ENCODE results near the gene GOLT1A.

- TF ChIP-seq CTCF (IDR thresholded peaks at IDR 0.05; ENCODE audit: low read depth, low read length, missing input control) (no peak), RAD21 (IDR thresholded peaks at IDR 0.05) (no peak), SP1 (IDR thresholded peaks at IDR 0.05) (no peak), EGR1 (IDR thresholded peaks at IDR 0.05; ENCODE audit: low read depth in 2 of 2) (no peak), NR2F2 (IDR thresholded peaks at IDR 0.05) (no peak), GABPA (IDR thresholded peaks at IDR 0.05 in 1 of 2, conservative IDR thresholded peaks at IDR 0.05 in 1 of 2) (no peak), TAF1 (conservative IDR thresholded peaks at IDR 0.05) (no peak), YY1 (IDR thresholded peaks at IDR 0.05) (no peak), JUND (IDR thresholded peaks at IDR 0.05) (no peak)
- TF ChIP-seq, protein P1, sequence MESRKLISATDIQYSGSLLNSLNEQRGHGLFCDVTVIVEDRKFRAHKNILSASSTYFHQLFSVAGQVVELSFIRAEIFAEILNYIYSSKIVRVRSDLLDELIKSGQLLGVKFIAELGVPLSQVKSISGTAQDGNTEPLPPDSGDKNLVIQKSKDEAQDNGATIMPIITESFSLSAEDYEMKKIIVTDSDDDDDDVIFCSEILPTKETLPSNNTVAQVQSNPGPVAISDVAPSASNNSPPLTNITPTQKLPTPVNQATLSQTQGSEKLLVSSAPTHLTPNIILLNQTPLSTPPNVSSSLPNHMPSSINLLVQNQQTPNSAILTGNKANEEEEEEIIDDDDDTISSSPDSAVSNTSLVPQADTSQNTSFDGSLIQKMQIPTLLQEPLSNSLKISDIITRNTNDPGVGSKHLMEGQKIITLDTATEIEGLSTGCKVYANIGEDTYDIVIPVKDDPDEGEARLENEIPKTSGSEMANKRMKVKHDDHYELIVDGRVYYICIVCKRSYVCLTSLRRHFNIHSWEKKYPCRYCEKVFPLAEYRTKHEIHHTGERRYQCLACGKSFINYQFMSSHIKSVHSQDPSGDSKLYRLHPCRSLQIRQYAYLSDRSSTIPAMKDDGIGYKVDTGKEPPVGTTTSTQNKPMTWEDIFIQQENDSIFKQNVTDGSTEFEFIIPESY (IDR thresholded peaks at IDR 0.05), result no peak
- TF ChIP-seq, protein P2, sequence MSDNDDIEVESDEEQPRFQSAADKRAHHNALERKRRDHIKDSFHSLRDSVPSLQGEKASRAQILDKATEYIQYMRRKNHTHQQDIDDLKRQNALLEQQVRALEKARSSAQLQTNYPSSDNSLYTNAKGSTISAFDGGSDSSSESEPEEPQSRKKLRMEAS (IDR thresholded peaks at IDR 0.05), result no peak
Measured at GRCh38 chr1:204176049-204176448, 37.7 kb downstream of the GOLT1A start.
